ENCODE data around the gene HTATSF1.

- TF ChIP-seq CTCF (IDR thresholded peaks at IDR 0.05) (no peak), POLR2A (IDR thresholded peaks at IDR 0.05) (no peak)
These were observed 41.4 kb downstream of the HTATSF1 start for GRCh38 chrX:136538811-136539210.

Data from thyroid gland (tissue), 4 donors.